B cell (primary cell): ENCODE measurements around the gene ELP2. TPM values are rescaled to one million over a fixed set of nuclear protein-coding genes. Genes with fewer than 3 reads are reported as not detected.

Experiments used
- ATAC-seq: fragments of 200-7000 bp; cut with Tn5 transposase; one replicate; pipeline ENCODE4 v1.10.0; 2021; ENCODE audit warnings: low read depth, mild to moderate bottlenecking, moderate number of reproducible peaks, moderate library complexity
- CTCF ChIA-PET: fragments of 350-600 bp; sonication (Branson Sonifier 250); formaldehyde crosslinking; loops from one replicate; lab custom pipeline; 2021; ENCODE audit warnings: antibody characterized with exemption, inconsistent platforms; lab: Charles Lee
- POLR2A ChIA-PET: fragments of 350-600 bp; sonication (Branson Sonifier 250); formaldehyde crosslinking; loops from one replicate; lab custom pipeline; 2021; ENCODE audit warnings: antibody characterized with exemption; lab: Charles Lee
- DNase-seq: peaks from one replicate; pipeline ENCODE4 v3.0.0; 2013
- H2AFZ ChIP-seq: 2 replicates; pipeline ENCODE4 v1.6.1; 2012; ENCODE audit warnings: mild to moderate bottlenecking, low read depth, low read length; ENCODE audit not compliant: insufficient read depth, poor library complexity, severe bottlenecking
- H3K27ac ChIP-seq, 2 donors: 1 replicate in 1 of 2; 2 replicates in 1 of 2; pipeline ENCODE4 v1.5.1; 2012 to 2013; ENCODE audit warnings: low read length in 2 of 2, mild to moderate bottlenecking in 2 of 2, moderate library complexity in 1 of 2
- H3K27me3 ChIP-seq, 4 experiments: fragments of 200-600 bp in 1 of 4; sonication (generic) in 1 of 4; replicated peaks in 1 of 4; 1 replicate in 2 of 4; 2 replicates in 2 of 4; pipeline versions ENCODE4 v1.6.1 to v1.7.0; 2013 to 2016; ENCODE audit warnings: low read length in 3 of 4, mild to moderate bottlenecking in 2 of 4, mixed read lengths in 1 of 4, moderate library complexity in 1 of 4; ENCODE audit not compliant: insufficient read depth in 4 of 4, control insufficient read depth in 3 of 4; ENCODE audit errors: control extremely low read depth in 1 of 4
- H3K36me3 ChIP-seq, 2 experiments: replicated peaks in 1 of 2; 1 replicate in 1 of 2; 2 replicates in 1 of 2; pipeline versions ENCODE4 v1.6.1 to v1.7.1; 2013; ENCODE audit warnings: low read length in 1 of 2; ENCODE audit not compliant: insufficient read depth in 2 of 2, control insufficient read depth in 1 of 2; ENCODE audit errors: control extremely low read depth in 1 of 2, extremely low read depth in 1 of 2
- H3K4me1 ChIP-seq, 2 donors: fragments of 200-600 bp in 1 of 2; sonication (generic) in 1 of 2; 1 replicate in 1 of 2; 2 replicates in 1 of 2; pipeline versions ENCODE4 v1.5.1 to v1.6.1; 2013 to 2017; ENCODE audit warnings: low read length in 2 of 2; ENCODE audit not compliant: control insufficient read depth in 2 of 2, insufficient read depth in 2 of 2
- H3K4me2 ChIP-seq: replicated peaks from 2 replicates; pipeline ENCODE3; 2012; ENCODE audit warnings: mild to moderate bottlenecking, low read depth, low read length; ENCODE audit not compliant: poor library complexity, severe bottlenecking
- H3K4me3 ChIP-seq, 5 experiments: fragments of 200-600 bp in 1 of 5; sonication (generic) in 1 of 5; 1 replicate in 3 of 5; 2 replicates in 2 of 5; pipeline versions ENCODE4 v1.5.1 to v1.7.0; 2011 to 2016; ENCODE audit warnings: low read length in 4 of 5, mild to moderate bottlenecking in 4 of 5, low read depth in 2 of 5, control low read depth in 1 of 5, moderate library complexity in 1 of 5; ENCODE audit not compliant: insufficient read depth in 1 of 5; ENCODE audit errors: control extremely low read depth in 1 of 5, extremely low read depth in 1 of 5
- H3K79me2 ChIP-seq: fragments of 200-600 bp; sonication (generic); one replicate; pipeline ENCODE4 v1.6.0; 2016; ENCODE audit warnings: low read length; ENCODE audit not compliant: control insufficient read depth, insufficient read depth
- H3K9ac ChIP-seq: fragments of 200-600 bp; sonication (generic); 2 replicates; pipeline ENCODE4 v1.6.1; 2017; ENCODE audit warnings: mild to moderate bottlenecking, low read length, moderate library complexity
- H3K9me3 ChIP-seq, 3 donors: one replicate each; pipeline versions ENCODE4 v1.6.1 to v1.7.1; 2013; ENCODE audit warnings: low read length in 2 of 3; ENCODE audit not compliant: control insufficient read depth in 2 of 3, insufficient read depth in 1 of 3; ENCODE audit errors: control extremely low read depth in 1 of 3
- H4K20me1 ChIP-seq: 2 replicates; pipeline ENCODE4 v1.6.0; 2012; ENCODE audit warnings: mild to moderate bottlenecking, low read length; ENCODE audit not compliant: insufficient read depth, control insufficient read depth, poor library complexity, severe bottlenecking
- H3K27ac Mint-ChIP-seq: one replicate; pipeline ENCODE4 v1.8.0; 2021; ENCODE audit warnings: mixed read lengths
- H3K27me3 Mint-ChIP-seq: one replicate; pipeline ENCODE4 v1.8.0; 2021; ENCODE audit warnings: mixed read lengths
- H3K4me1 Mint-ChIP-seq: one replicate; pipeline ENCODE4 v1.8.0; 2021; ENCODE audit warnings: mixed read lengths
- H3K4me3 Mint-ChIP-seq: one replicate; pipeline ENCODE4 v1.8.0; 2021; ENCODE audit warnings: mixed read lengths
- H3K9me3 Mint-ChIP-seq: one replicate; pipeline ENCODE4 v1.8.0; 2022; ENCODE audit warnings: mixed read lengths; ENCODE audit not compliant: insufficient read depth
- CTCF ChIP-seq: fragments of 200-600 bp; IDR thresholded peaks from one replicate; pipeline ENCODE4 v1.8.0; 2022; ENCODE audit warnings: antibody characterized with exemption, mild to moderate bottlenecking
- EZH2 ChIP-seq: IDR thresholded peaks from 2 replicates; pipeline ENCODE4 v1.6.1; 2012; ENCODE audit warnings: borderline replicate concordance, low read depth, mild to moderate bottlenecking, moderate library complexity, low read length; ENCODE audit not compliant: insufficient read depth, poor library complexity, severe bottlenecking
- WGBS: methylation state at CpG from one replicate; pipeline ENCODE4 v1.1.5; 2013; ENCODE audit warnings: missing lambda C conversion rate; ENCODE audit not compliant: insufficient coverage; 5-methylcytosine and 5-hydroxymethylcytosine counted together
- intact Hi-C: fragments of 100-400 bp; cut with micrococcal nuclease; formaldehyde crosslinking; loops from one replicate; pipeline ENCODE4 v1.10.0; 2022
- polyA plus RNA-seq: library from polyadenylated mRNA; depleted of rRNA; stranded (reverse); fragments of >200 nt; gene quantifications from 2 replicates; pipeline ENCODE4 v1.2.3, GENCODE V29; 2012
- total RNA-seq, 2 donors: library from RNA; stranded (reverse); fragments of 120-200 nt in 1 of 2; gene quantifications; 1 replicate in 1 of 2; 2 replicates in 1 of 2; pipeline versions ENCODE4 v1.2.3 to v1.2.4, GENCODE V29; 2013 to 2022

Gene ELP2
- total and polyA plus RNA-seq, 2 donors (not counting 1 experiment from before 2014, with no cell fraction given), result 45.7 to 137 TPM

- CTCF ChIA-PET, result interaction anchor here (0.9 kb wide), 1 partner anchor 143 kb away, joined by 5 read pairs; no protein-coding TSS in a partner anchor
- Histone ChIP-seq H3K4me2 (no peak overlapping the region), H2AFZ (no peak overlapping the region), H3K27ac (no peak overlapping the region), H3K27me3 (no peaks in the 10 kb centered on the region), H4K20me1 (no peaks in the 10 kb centered on the region), H3K4me1 (peaks cover 4 to 6% of the 10 kb centered on the region in 2 donors), H3K79me2 (peaks cover 7% of the 10 kb centered on the region), H3K9me3 (no peaks in the 10 kb centered on the region), H3K9ac (no peak overlapping the region), H3K36me3 (peaks cover 9 to 80% of the 10 kb centered on the region in 2 experiments), H3K4me3 (no peak overlapping the region)
- no peak for DNase-seq
- TF ChIP-seq CTCF (no peak), EZH2 (no peak)
- no peaks in the 10 kb centered on the region for H3K9me3 Mint-ChIP-seq
- H3K27me3 Mint-ChIP-seq, result no peaks in the 10 kb centered on the region
- POLR2A ChIA-PET, result interaction anchor here (0.7 kb wide), 1 partner anchor 32 kb away, joined by 6 read pairs; the partner anchor contains the start of gene SLC39A6
- no peak overlapping the region for H3K27ac Mint-ChIP-seq
- H3K4me1 Mint-ChIP-seq, result peaks cover 15% of the 10 kb centered on the region
- intact Hi-C loops, result no loop called here
- no peak overlapping the region for H3K4me3 Mint-ChIP-seq
- no peak for ATAC-seq
- WGBS, result 82% methylated on average over 1 of the region's 4 CpGs
Observed at GRCh38 chr18:36160959-36161371, 31.3 kb downstream of the ELP2 start.

- H3K4me3 ChIP-seq, result no peak overlapping the region
- DNase-seq (no peak), ATAC-seq (no peak)
- Mint-ChIP-seq H3K4me1 (peaks cover 7% of the 10 kb centered on the region), H3K9me3 (no peaks in the 10 kb centered on the region), H3K4me3 (no peak overlapping the region), H3K27ac (no peak overlapping the region), H3K27me3 (no peaks in the 10 kb centered on the region)
- no peak overlapping the region for H2AFZ ChIP-seq
- H4K20me1 ChIP-seq, result no peaks in the 10 kb centered on the region
- peaks cover 0 to 3% (median 0%) of the 10 kb centered on the region in 3 donors for H3K9me3 ChIP-seq
- H3K4me2 ChIP-seq, result no peak overlapping the region
- CTCF ChIA-PET, result no interaction called here
- peaks cover 4 to 6% of the 10 kb centered on the region in 2 donors for H3K4me1 ChIP-seq
- no CpG with 5 or more reads among the region's 1 CpG for WGBS
- H3K79me2 ChIP-seq, result peaks cover 5% of the 10 kb centered on the region
- POLR2A ChIA-PET, result interaction anchor here (0.7 kb wide), 1 partner anchor 819 kb away, joined by 4 read pairs; the partner anchor contains the start of gene ZNF24
- H3K36me3 ChIP-seq, result peaks cover 7 to 70% of the 10 kb centered on the region in 2 experiments
- TF ChIP-seq EZH2, result no peak
- no peak for TF ChIP-seq CTCF
- no peak overlapping the region for H3K27ac ChIP-seq
- H3K9ac ChIP-seq, result no peak overlapping the region
- H3K27me3 ChIP-seq, result no peaks in the 10 kb centered on the region
- intact Hi-C loops, result no loop called here
Observed at GRCh38 chr18:36162981-36163380, 33.3 kb downstream of the ELP2 start.
